ENCODE data around the gene TMEM229A.
"Not testable (repeated sequence)": the region's sequence is repeated elsewhere in the genome, so short reads cannot be mapped to it uniquely, and the experiment has no call there.

TMEM229A gene

DNA sequence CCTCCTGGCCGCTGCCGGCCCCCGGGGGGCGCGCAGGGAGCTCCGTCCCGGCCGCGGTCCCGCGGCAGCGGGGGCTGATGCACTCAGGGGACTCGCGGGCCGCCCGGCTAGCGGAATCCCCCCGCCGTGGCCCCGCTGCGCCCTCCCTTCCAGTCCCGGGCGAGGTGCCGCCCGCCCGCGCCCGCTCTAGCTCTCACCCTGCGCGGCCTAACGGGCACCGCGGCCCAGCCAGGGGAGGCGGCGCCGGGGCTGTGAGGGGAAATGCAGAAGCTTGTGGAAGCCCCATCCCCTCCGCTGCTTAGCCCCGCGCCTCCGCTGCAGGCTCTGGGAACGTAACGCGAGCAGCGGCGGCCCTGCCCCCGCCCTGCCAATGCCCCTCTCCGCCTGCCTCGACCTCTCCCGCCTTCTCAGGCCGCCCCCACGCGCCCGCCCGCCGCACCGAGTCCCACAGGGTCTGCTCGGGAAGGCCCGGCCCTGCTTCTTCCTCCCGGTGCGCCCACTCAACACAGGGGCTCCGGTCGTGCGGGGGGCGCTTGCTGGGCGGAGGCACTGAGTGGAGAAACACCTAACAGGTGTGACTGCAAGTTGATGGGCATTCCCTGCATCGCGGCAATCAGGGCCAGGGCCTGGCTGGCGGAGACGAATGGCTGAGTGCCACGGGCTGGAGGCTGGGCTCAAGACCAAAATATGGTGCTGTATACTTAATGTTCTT is 384 bp upstream of the TMEM229A start:
- peak overlapping the region in 1 of 2 donors; percentile 37 for H3K4me3 ChIP-seq (replicated peaks in 1 of 2; ENCODE audit: low read depth in 2 of 2, low read length in 2 of 2)
- peak in 1 of 2 donors; percentile 52 for DNase-seq (ENCODE audit: low read depth in 2 of 2)
- TF ChIP-seq, protein P1, sequence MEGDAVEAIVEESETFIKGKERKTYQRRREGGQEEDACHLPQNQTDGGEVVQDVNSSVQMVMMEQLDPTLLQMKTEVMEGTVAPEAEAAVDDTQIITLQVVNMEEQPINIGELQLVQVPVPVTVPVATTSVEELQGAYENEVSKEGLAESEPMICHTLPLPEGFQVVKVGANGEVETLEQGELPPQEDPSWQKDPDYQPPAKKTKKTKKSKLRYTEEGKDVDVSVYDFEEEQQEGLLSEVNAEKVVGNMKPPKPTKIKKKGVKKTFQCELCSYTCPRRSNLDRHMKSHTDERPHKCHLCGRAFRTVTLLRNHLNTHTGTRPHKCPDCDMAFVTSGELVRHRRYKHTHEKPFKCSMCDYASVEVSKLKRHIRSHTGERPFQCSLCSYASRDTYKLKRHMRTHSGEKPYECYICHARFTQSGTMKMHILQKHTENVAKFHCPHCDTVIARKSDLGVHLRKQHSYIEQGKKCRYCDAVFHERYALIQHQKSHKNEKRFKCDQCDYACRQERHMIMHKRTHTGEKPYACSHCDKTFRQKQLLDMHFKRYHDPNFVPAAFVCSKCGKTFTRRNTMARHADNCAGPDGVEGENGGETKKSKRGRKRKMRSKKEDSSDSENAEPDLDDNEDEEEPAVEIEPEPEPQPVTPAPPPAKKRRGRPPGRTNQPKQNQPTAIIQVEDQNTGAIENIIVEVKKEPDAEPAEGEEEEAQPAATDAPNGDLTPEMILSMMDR (IDR thresholded peaks at IDR 0.05; ENCODE audit: low read depth, low read length), result no peak

DNA sequence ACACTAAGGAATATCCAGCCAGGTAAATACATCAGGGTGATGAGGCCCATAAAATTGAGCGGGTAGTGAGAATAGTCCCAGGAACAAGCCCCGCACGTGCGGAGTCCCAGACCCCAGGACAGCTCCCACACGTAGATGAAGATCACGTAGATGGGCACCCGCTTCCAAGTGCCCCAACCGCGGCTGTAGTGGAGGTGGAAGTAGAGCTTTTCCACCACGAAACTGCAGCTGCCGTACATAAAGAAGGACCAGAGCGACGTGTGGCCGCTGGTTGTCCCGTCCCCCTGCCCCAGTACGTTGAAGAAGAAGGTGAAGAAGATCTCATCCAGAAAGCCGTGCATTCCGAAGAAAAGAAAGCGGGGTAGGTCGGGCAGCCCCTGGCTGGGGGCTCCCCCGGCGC is 948 bp downstream of the TMEM229A start:
- H3K4me3 ChIP-seq (replicated peaks in 1 of 2; ENCODE audit: low read depth in 2 of 2, low read length in 2 of 2), result peak overlapping the region in 1 of 2 donors; percentile 68
- TF ChIP-seq, protein P1 (IDR thresholded peaks at IDR 0.05; ENCODE audit: low read depth, low read length), result no peak
- DNase-seq (ENCODE audit: low read depth in 2 of 2), result no peak

DNA sequence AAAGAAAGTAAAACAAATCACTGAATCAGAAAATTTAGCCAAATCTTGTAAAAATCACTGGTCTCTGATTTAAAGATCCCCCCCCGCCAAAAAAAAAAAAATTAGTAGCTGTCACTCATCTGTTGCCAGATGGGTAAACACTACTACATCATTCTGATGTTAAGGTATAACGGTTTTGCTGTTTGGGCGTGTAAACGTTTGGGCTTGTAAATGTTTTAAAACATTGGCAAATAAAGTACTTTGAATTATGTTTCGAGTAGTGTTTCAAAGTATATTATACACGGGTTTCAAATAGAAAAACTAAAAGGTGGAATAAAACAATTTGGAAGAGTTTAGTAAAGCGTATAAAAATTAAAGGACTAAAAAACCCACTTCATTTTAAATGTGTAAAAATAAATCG is 1.5 kb downstream of the TMEM229A start:
- no peak overlapping the region for H3K4me3 ChIP-seq (replicated peaks in 1 of 2; ENCODE audit: low read depth in 2 of 2, low read length in 2 of 2)
- no peak for DNase-seq (ENCODE audit: low read depth in 2 of 2)
- TF ChIP-seq, protein P1 (IDR thresholded peaks at IDR 0.05; ENCODE audit: low read depth, low read length), result no peak

DNA sequence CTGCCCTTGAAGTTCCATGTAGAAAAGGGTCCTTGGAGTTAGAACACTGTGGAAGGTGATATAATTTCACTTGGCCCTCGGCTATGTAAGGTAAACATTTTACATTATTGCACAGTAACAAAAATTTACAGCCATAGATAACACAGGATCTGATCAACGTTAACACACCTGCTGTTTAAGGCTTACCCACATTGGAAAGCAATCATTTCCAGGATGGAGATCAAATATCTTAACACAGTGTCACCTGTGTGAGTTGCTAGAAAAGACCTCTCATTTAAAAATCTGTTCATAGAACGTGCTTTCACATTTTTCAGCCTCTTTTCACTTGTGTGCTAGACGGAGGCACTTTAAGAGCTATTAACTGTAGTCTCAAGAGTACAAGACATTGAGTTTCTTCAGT is 1.9 kb downstream of the TMEM229A start:
- no peak overlapping the region for H3K4me3 ChIP-seq (replicated peaks in 1 of 2; ENCODE audit: low read depth in 2 of 2, low read length in 2 of 2)
- no peak for DNase-seq (ENCODE audit: low read depth in 2 of 2)
- TF ChIP-seq, protein P1 (IDR thresholded peaks at IDR 0.05; ENCODE audit: low read depth, low read length), result no peak

DNA sequence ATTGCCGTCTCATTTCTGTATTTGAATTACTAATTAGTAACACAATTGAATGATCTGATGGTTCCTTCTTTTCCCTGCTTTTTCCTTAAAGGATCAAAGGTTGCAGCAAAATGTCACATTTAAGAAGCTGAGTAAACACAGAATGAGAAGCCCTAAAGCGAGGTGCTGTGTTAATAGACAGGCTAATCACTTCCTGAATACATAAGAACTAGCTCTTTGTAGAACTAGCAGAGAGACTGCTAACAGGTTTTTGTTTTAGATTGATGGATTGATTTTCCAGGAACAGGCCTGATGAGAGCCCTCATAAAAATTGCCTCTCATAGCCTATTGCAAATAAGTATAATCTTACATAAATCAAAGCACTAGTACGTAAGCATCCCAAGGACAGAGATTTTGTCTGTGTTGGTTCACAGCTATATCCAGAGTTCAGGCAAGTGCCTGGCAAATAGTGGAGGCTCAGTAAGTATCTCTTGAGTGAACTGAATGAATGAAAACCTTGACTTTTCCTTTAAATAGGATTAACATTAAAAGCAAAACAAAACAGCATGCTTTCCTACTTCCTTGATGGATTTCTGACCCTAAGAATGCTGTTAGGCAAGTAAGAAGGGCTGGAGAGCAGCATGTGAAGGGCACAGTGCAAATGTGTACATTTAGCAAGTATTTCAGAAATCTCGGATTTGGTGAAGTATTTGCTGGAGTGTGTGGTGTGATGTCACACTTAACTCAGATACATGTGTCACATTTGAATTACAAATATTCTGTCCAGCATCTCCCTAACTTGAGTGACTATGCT is 3.3 kb downstream of the TMEM229A start:
- no peak overlapping the region for H3K4me3 ChIP-seq (replicated peaks in 1 of 2; ENCODE audit: low read depth in 2 of 2, low read length in 2 of 2)
- DNase-seq (ENCODE audit: low read depth in 2 of 2), result no peak
- TF ChIP-seq, protein P1 (IDR thresholded peaks at IDR 0.05; ENCODE audit: low read depth, low read length), result no peak

DNA sequence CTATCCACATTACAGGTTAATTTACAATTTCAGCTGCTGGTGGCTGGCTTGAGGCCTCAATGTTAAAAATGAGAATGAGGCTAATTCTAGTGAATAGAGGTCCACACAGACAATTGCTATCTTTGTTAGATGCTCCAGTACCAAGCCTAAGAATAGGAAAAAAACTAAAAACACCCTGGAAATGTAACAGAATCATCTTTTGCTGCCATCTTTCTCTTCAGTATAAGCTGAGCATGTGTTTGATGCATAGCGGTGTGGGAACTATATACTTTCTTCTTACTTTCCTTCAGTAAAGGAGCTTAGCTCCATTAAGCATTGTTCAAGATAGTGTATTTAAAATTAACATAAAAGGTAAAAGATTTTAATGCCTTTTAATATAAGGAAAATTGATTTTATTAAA is 5.6 kb downstream of the TMEM229A start:
- H3K4me3 ChIP-seq (replicated peaks in 1 of 2; ENCODE audit: low read depth in 2 of 2, low read length in 2 of 2), result no peak overlapping the region
- TF ChIP-seq, protein P1 (IDR thresholded peaks at IDR 0.05; ENCODE audit: low read depth, low read length), result no peak
- no peak for DNase-seq (ENCODE audit: low read depth in 2 of 2)

DNA sequence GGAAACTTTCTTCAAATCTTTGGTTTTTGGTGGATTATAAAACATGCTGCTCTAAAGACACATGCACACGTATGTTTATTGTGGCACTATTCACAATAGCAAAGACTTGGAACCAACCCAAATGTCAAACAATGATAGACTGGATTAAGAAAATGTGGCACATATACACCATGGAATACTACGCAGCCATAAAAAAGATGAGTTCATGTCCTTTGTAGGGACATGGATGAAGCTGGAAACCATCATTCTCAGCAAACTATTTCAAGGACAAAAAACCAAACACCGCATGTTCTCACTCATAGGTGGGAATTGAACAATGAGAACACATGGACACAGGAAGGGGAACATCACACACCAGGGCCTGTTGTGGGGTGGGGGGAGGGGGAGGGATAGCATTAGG is 8.5 kb downstream of the TMEM229A start:
- H3K4me3 ChIP-seq (replicated peaks in 1 of 2; ENCODE audit: low read depth in 2 of 2, low read length in 2 of 2); DNase-seq (ENCODE audit: low read depth in 2 of 2): not testable (repeated sequence)

All from cardiac fibroblast (primary cell).